Measurements from ENCODE around the gene AK6.
"Not testable (repeated sequence)": the region's sequence is repeated elsewhere in the genome, so short reads cannot be mapped to it uniquely, and the experiment has no call there.

Gene AK6

GRCh38 chr5:69334793-69335268, 34.5 kb downstream of the AK6 start:
- DNase-seq: peak; percentile 7 to 75 (median 48)

- not testable (repeated sequence) for DNase-seq
Measured at GRCh38 chr5:69333668-69334315, 35.5 kb downstream of the AK6 start.

GRCh38 chr5:69331528-69332445, 37.5 kb downstream of the AK6 start:
- peak in 2 of 14 donors; percentile 6 to 40 for DNase-seq

- no peak for DNase-seq
Measured at GRCh38 chr5:69329905-69330489, 39.3 kb downstream of the AK6 start.

- no peak for DNase-seq
Measured at GRCh38 chr5:69326365-69326764, 43.0 kb downstream of the AK6 start.

GRCh38 chr5:69317391-69317790, 51.9 kb downstream of the AK6 start:
- no peak for DNase-seq

- no peak for DNase-seq
Measured at GRCh38 chr5:69315972-69316371, 53.3 kb downstream of the AK6 start.

GRCh38 chr5:69313428-69313827, 55.9 kb downstream of the AK6 start:
- no peak for DNase-seq

- DNase-seq: no peak
Measured at GRCh38 chr5:69312459-69313160, 56.7 kb downstream of the AK6 start.

- DNase-seq: no peak
Measured at GRCh38 chr5:69309380-69309779, 59.9 kb downstream of the AK6 start.

GRCh38 chr5:69308046-69308553, 61.2 kb downstream of the AK6 start:
- no peak for DNase-seq

GRCh38 chr5:69305512-69305911, 63.8 kb downstream of the AK6 start:
- DNase-seq: no peak
